HTR-8/SVneo (cell line): ENCODE data around the gene STX7.
"Not testable (repeated sequence)": the region's sequence is repeated elsewhere in the genome, so short reads cannot be mapped to it uniquely, and the experiment has no call there.

Experiments used
- DNase-seq: peaks from one replicate; pipeline ENCODE4 v3.0.0; 2011; ENCODE audit warnings: low spot score, mixed read lengths; ENCODE audit not compliant: insufficient read length
- FAIRE-seq: peaks from 2 replicates; lab custom pipeline; 2011; peaks lifted over from hg19 to GRCh38; lab: Jason Lieb, UNC

STX7 gene

DNA sequence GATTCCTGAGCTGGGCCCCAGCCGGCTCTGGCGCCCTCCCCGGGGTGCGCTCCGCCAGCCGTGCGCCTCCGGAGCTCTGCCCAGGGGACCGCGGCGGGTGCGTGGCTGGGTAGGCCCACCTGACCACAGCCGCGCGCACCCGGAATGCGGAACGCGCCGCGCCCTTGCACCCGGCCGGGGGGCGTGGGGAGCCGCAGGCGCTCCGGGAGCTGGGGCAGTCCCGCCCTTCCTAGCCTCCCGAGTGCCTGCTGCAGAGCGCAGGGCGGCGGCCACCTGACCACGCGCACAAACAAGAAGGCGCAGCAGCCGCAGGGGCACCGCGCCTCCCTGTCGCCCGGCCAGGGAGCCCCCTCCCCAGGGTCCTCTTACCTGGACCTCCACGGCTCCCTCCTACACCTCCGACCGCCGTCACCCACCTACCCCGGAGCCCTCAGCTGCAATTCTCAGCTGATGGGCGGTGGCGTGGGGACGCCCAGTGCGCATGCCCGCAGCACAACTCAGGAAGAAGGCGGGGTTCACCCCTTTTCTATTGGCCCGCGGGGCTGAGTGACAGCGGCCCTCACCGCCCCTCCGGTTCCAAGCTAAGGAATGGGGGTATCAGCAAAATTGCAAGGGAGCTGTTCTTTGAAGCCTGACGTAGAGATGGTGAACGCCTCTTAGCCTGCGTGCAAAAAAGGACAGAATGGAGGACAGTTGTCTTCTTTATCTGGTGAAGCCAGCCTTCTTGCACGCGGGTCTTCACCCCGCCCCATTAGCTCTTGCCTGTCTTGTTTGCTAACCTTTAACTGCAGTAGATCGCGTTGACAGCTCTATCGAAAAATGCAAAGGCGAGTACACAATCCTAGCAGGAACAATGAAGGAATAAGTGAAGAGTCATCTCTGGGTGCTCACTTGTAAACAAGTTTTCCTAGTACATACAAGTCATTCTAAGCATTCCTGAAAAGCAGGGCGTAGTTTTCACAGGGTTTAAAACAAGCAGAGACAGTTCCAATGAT, at the start of gene STX7:
Gene STX7, minus strand, starts transcription at position 479 of the 995 bp plus-strand sequence. CDS start 9,586 bp downstream, outside the sequence.
- FAIRE-seq: peak; percentile 71
- DNase-seq: peak; percentile 93

- not testable (repeated sequence) for FAIRE-seq, DNase-seq
Measured at GRCh38 chr6:132560087-132560486, 47.2 kb upstream of the STX7 start.

GRCh38 chr6:132552372-132552771, 39.5 kb upstream of the STX7 start, which contains the start of gene TAAR8:
Gene TAAR8, plus strand, starts transcription at chr6:132552672. Its CDS starts 21 bp downstream, at chr6:132552693.
- no peak for FAIRE-seq

DNA sequence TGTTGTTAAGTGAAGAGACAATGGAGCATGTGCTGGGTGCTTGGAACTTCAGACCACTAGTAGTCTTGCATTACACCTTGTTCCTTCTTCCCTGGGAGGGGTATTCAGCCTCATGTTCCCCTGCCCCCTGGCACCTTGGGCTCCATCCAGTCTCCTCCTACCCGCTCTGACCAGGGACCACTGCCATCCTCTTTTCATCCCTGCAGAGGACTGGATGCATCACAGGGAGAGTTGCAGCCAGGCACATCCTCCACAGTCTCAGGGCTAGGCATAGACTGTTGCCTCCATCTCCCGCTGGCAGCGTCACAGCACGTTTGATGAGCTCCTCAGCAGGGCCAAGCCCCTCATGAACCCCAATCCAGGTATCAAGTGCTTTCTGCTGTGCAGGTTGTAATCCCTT, 38.3 kb upstream of the STX7 start:
- DNase-seq (no peak), FAIRE-seq (no peak)

More at GRCh38 chr6:132552372-132552771, 39.5 kb upstream of the STX7 start, which contains the start of gene TAAR8:
- no peak for DNase-seq

GRCh38 chr6:132548746-132549463, 36.0 kb upstream of the STX7 start:
- no peak for DNase-seq
- FAIRE-seq: no peak

- FAIRE-seq: no peak
- DNase-seq: no peak
Measured at GRCh38 chr6:132544826-132545225, 31.9 kb upstream of the STX7 start.

DNA sequence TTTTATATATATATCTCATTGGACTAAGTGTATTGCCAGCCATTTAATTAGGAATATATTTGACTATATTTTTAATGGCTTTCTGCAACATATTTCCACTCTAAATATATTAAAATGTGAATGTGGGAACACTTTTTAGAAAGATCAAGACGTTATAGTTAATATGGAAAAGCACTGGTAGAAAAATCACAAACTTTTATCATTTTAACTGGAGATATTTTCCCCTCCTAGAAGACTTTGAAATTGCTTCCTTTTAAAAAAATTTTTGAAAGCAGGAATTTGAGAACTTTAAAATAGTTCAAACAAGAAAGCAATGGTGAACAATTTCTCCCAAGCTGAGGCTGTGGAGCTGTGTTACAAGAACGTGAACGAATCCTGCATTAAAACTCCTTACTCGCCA, 25.1 kb upstream of the STX7 start, which contains the start of gene TAAR9:
Gene TAAR9, plus strand, starts transcription at position 301 of the 400 bp plus-strand sequence. Its CDS starts 13 bp downstream, at position 314.
- DNase-seq (no peak), FAIRE-seq (no peak)

GRCh38 chr6:132537145-132537544, 24.2 kb upstream of the STX7 start:
- FAIRE-seq (no peak), DNase-seq (no peak)

DNA sequence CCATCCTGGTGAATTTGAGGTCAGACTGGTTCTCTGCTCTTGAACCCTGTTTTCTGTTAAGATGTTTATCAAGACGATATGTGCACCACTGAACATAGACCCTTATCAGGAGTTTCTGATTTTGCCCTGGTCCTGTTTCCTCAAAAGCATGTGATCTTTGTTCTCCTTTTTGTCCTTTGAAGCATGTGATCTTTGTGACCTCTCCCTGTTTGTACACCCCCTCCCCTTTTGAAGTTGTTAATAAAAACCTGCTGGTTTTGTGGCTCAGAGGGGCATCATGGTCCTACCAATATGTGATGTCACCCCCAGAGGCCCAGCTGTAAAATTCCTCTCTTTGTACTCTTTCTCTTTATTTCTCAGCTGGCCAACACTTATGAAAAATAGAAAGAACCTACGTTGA, 21.6 kb upstream of the STX7 start:
- not testable (repeated sequence) for FAIRE-seq

DNA sequence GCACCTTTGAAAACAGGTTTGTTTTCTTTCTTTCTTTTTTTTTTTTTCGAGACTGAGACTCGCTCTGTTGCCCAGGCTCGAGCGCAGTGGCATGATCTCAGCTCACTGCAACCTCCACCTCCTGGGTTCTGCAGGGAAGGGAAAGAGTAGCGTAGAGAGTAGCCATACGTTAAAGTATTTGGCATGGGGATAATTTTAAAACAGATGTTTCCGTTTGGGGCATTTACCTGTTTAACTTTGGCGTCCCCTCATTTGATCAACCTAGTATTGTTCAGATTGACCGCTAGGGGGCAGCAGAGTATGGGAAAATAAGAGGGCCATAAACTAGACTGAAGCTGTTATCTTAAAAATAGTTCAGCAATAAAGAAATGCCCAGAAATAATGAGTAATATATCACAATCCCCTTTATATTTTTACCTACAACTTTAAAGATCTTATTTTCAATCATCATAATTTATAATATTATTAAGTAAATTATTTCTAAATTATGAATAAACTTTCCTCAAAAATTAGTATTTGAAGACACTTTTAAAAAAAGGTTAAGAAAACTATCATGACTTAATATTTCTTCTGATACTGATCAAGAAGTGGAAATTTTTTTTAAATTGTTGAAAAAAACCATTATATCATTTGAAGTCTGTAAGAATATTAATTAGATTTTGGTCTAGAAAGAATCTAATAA, 17.5 kb upstream of the STX7 start:
- FAIRE-seq (no peak), DNase-seq (peak; percentile 31)

More for the DNA sequence above, 21.6 kb upstream of the STX7 start:
- DNase-seq: not testable (repeated sequence)

GRCh38 chr6:132527791-132528190, 14.9 kb upstream of the STX7 start:
- FAIRE-seq: no peak
- peak; percentile 11 for DNase-seq

DNA sequence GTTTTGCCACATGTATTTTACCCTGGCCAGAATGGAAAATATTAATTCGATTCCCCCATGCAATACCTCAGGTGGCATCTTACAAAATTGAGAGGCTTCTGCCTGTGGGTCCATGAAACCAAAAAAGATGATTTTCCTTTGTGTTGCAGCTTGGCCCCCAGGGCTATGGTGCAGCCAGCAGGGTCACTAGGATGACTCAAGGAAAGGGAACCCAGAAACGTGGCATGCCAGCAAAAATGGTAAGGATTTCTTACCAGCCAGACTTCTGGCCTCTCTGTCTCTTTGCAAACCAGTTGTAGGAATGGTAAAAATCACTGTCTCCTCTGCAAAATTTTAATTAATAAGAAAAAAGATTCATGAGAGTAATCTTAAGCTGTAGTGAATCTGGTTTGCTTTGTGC, 13.5 kb upstream of the STX7 start:
- FAIRE-seq: no peak

DNA sequence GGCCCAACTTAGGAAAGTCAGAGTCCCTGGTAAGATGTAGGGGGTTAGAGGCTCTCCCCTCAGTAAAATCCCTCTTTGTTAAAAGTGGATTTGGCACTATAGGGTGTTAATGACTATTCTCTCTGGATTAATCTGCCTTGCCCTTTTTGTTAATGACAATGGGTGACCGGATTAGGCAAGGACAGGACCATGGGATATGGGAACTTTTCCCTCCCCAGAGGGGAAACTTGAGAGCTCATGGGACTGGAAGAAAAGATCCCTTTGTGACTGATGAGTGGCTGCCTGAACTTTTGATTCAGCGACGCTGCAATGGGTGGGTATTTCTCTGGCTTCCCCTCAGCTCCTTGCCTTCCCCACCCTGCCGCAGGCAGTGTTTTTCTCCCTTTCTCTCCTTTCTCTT, 12.9 kb upstream of the STX7 start:
- FAIRE-seq (no peak), DNase-seq (no peak)

More for the DNA sequence above, 13.5 kb upstream of the STX7 start:
- no peak for DNase-seq

- FAIRE-seq: no peak
- DNase-seq: no peak
Measured at GRCh38 chr6:132524646-132525045, 11.7 kb upstream of the STX7 start.

DNA sequence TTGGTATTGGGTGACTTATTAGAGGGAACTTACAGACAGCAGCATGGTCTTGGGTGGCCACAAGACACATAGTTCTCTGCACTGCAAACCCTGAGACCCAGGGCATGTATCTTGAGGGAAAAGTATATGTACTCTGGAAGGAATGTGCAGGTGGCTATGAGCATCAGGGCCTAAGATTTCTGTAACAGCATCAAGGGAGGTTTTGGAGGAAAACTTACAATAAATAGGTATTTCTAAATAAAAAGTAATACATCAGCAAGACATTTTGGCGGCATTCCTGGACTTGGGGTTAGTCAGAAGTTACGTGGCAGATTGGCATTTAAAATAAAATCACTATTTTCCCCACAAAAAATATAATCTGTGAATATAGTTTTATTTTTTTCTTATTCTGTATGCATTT, 8.0 kb upstream of the STX7 start:
- FAIRE-seq (no peak), DNase-seq (no peak)

- FAIRE-seq: no peak
- no peak for DNase-seq
Measured at GRCh38 chr6:132515386-132515785, 2.5 kb upstream of the STX7 start.

DNA sequence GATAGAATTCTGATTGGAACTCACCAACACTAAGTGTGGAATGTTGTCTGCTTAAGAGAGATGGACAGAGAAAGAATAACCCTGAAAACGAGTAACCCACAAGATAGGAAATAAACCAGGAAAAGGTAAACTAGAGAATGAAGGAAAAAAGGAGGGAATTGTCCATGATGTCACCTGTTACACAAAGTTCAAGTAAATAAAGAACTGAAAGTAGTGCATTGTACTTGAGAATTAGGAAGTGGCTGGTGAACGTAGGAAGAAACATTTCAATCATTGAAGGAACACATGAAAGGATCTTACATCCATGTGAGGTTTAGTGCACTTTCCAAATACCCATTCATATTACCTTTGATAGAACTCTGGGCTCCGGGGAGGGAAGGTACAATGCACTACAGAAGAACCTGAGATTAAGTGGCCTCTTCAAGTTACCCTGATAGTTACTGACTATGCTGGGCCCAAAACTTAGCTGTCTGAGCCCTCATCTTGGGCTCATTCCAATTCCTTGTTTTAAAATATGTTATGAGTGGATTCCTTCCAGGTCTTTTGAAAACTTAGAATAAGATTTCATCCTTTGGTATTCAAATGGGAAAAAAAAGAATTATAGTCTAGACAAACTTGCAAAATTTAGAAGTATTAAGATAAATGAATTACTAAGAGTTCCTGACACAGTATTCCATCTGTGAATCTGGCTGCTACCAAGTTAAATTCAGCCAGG, 1.1 kb upstream of the STX7 start:
- FAIRE-seq (no peak), DNase-seq (no peak)

DNA sequence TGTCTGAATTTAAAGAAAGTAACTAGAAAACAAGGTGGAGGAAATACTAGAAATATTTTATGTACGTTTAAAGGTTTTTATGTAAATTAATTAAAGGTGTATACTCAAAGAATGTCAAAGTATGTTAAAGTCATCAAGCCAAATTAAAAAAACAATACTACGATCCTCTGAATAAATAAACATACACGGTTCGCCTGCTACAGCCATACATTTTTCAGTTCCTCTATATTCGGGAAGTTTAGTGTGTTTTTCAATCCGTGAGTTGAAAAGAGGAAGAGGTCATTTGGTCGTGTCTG, 626 bp downstream of the STX7 start:
- FAIRE-seq: no peak

GRCh38 chr6:132511831-132512220, 1.1 kb downstream of the STX7 start:
- DNase-seq: no peak

More for the DNA sequence above, 626 bp downstream of the STX7 start:
- no peak for DNase-seq

More at GRCh38 chr6:132511831-132512220, 1.1 kb downstream of the STX7 start:
- no peak for FAIRE-seq
